BLaER1 treated with 17β-estradiol and CSF1 and Interleukin-3, amounts not matched to agents 10 nM and 100 nM (cell line): ENCODE data around the gene ASPSCR1.
"Not testable (repeated sequence)": the region's sequence is repeated elsewhere in the genome, so short reads cannot be mapped to it uniquely, and the experiment has no call there.

Experiments used
- H3K27ac ChIP-seq, 11 experiments: shearing (Covaris generic); formaldehyde crosslinking; 2 replicates each; pipeline ENCODE4 v1.8.1; 2022
- H3K27me3 ChIP-seq, 11 experiments: shearing (Covaris generic); formaldehyde crosslinking; 2 replicates each; pipeline ENCODE4 v1.8.1; 2022
- H3K36me3 ChIP-seq, 11 experiments: shearing (Covaris generic); formaldehyde crosslinking; 2 replicates each; pipeline ENCODE4 v1.8.1; 2022
- H3K4me1 ChIP-seq, 10 experiments: shearing (Covaris generic); formaldehyde crosslinking; 2 replicates each; pipeline ENCODE4 v1.8.1; 2022
- H3K4me2 ChIP-seq, 11 experiments: shearing (Covaris generic); formaldehyde crosslinking; 2 replicates each; pipeline ENCODE4 v1.8.1; 2022
- H3K4me3 ChIP-seq, 10 experiments: shearing (Covaris generic); formaldehyde crosslinking; 2 replicates each; pipeline ENCODE4 v1.8.1; 2022
- H3K9ac ChIP-seq, 11 experiments: shearing (Covaris generic); formaldehyde crosslinking; 2 replicates each; pipeline ENCODE4 v1.8.1; 2022
- H3K9me3 ChIP-seq, 11 experiments: shearing (Covaris generic); formaldehyde crosslinking; replicated peaks in 1 of 11; 2 replicates each; pipeline ENCODE4 v1.8.1; 2022
- H4K20me1 ChIP-seq, 11 experiments: shearing (Covaris generic); formaldehyde crosslinking; 2 replicates each; pipeline ENCODE4 v1.8.1; 2022
- Cebpa-rat ChIP-seq, 11 experiments: shearing (Covaris generic); IDR thresholded peaks; 2 replicates each; pipeline ENCODE4 v1.8.1; 2022

Gene ASPSCR1

GRCh38 chr17:82034371-82035011 lies 57.1 kb downstream of the ASPSCR1 start:
- peaks cover 0 to 20% (median 18%) of the 10 kb centered on the region in 11 experiments; a peak in 19 of 22 replicates for H3K27me3 ChIP-seq
- no peak overlapping the region for H3K9ac ChIP-seq
- H3K4me3 ChIP-seq: no peak overlapping the region
- no peak for TF ChIP-seq Cebpa-rat (IDR thresholded peaks at IDR 0.05)
- no peak overlapping the region for H3K27ac ChIP-seq
- no peaks in the 10 kb centered on the region for H3K9me3 ChIP-seq
- H3K36me3 ChIP-seq: peaks cover 0 to 11% (median 0%) of the 10 kb centered on the region in 11 experiments; a peak in 2 of 22 replicates
- peaks cover 53 to 66% (median 56%) of the 10 kb centered on the region in 10 experiments for H3K4me1 ChIP-seq
- peaks cover 0 to 54% (median 28%) of the 10 kb centered on the region in 11 experiments; a peak in 17 of 22 replicates for H4K20me1 ChIP-seq
- H3K4me2 ChIP-seq: peak overlapping the region in 9 of 11 experiments; percentile 8 to 100 (median 97); a peak in 8 of 22 replicates

- Histone ChIP-seq H3K4me1 (peaks cover 44 to 57% (median 48%) of the 10 kb centered on the region in 10 experiments), H3K4me2 (peak overlapping the region; percentile 90 to 100 (median 99); a peak in 19 of 22 replicates), H3K9ac (peak overlapping the region in 4 of 11 experiments; percentile 1 to 87 (median 56); a peak in 1 of 22 replicates), H3K4me3 (no peak overlapping the region), H3K36me3 (peaks cover 0 to 7% (median 0%) of the 10 kb centered on the region in 11 experiments; a peak in 1 of 22 replicates), H3K9me3 (no peaks in the 10 kb centered on the region), H3K27ac (no peak overlapping the region), H4K20me1 (peaks cover 0 to 45% (median 20%) of the 10 kb centered on the region in 11 experiments; a peak in 16 of 22 replicates), H3K27me3 (peaks cover 0 to 20% (median 18%) of the 10 kb centered on the region in 11 experiments; a peak in 19 of 22 replicates)
- TF ChIP-seq Cebpa-rat (IDR thresholded peaks at IDR 0.05): no peak
Observed at GRCh38 chr17:82035488-82035887, 58.1 kb downstream of the ASPSCR1 start.

- no peak for TF ChIP-seq Cebpa-rat (IDR thresholded peaks at IDR 0.05)
- Histone ChIP-seq H4K20me1 (peaks cover 0 to 45% (median 20%) of the 10 kb centered on the region in 11 experiments; a peak in 16 of 22 replicates), H3K4me2 (peak overlapping the region; percentile 90 to 100 (median 99)), H3K27ac (peak overlapping the region in 2 of 11 experiments; percentile 77 to 82; a peak in 2 of 22 replicates), H3K27me3 (peaks cover 0 to 20% (median 18%) of the 10 kb centered on the region in 11 experiments; a peak in 19 of 22 replicates), H3K9ac (peak overlapping the region; percentile 78 to 88 (median 83)), H3K9me3 (no peaks in the 10 kb centered on the region), H3K36me3 (peaks cover 0 to 7% (median 0%) of the 10 kb centered on the region in 11 experiments; a peak in 1 of 22 replicates), H3K4me1 (peaks cover 41 to 54% (median 49%) of the 10 kb centered on the region in 10 experiments), H3K4me3 (peak overlapping the region; percentile 59 to 79 (median 73))
Observed at GRCh38 chr17:82035956-82036633, 58.7 kb downstream of the ASPSCR1 start.

GRCh38 chr17:82036634-82037091 lies 59.2 kb downstream of the ASPSCR1 start:
- peaks cover 0 to 45% (median 20%) of the 10 kb centered on the region in 11 experiments; a peak in 16 of 22 replicates for H4K20me1 ChIP-seq
- H3K9me3 ChIP-seq: no peaks in the 10 kb centered on the region
- peak overlapping the region; percentile 59 to 79 (median 73) for H3K4me3 ChIP-seq
- peaks cover 0 to 7% (median 0%) of the 10 kb centered on the region in 11 experiments; a peak in 1 of 22 replicates for H3K36me3 ChIP-seq
- H3K9ac ChIP-seq: peak overlapping the region; percentile 78 to 88 (median 83)
- peaks cover 0 to 20% (median 18%) of the 10 kb centered on the region in 11 experiments; a peak in 19 of 22 replicates for H3K27me3 ChIP-seq
- peak overlapping the region; percentile 90 to 100 (median 99) for H3K4me2 ChIP-seq
- H3K4me1 ChIP-seq: peaks cover 39 to 58% (median 49%) of the 10 kb centered on the region in 10 experiments
- TF ChIP-seq Cebpa-rat (IDR thresholded peaks at IDR 0.05): no peak
- peak overlapping the region; percentile 52 to 85 (median 78); a peak in 21 of 22 replicates for H3K27ac ChIP-seq

DNA sequence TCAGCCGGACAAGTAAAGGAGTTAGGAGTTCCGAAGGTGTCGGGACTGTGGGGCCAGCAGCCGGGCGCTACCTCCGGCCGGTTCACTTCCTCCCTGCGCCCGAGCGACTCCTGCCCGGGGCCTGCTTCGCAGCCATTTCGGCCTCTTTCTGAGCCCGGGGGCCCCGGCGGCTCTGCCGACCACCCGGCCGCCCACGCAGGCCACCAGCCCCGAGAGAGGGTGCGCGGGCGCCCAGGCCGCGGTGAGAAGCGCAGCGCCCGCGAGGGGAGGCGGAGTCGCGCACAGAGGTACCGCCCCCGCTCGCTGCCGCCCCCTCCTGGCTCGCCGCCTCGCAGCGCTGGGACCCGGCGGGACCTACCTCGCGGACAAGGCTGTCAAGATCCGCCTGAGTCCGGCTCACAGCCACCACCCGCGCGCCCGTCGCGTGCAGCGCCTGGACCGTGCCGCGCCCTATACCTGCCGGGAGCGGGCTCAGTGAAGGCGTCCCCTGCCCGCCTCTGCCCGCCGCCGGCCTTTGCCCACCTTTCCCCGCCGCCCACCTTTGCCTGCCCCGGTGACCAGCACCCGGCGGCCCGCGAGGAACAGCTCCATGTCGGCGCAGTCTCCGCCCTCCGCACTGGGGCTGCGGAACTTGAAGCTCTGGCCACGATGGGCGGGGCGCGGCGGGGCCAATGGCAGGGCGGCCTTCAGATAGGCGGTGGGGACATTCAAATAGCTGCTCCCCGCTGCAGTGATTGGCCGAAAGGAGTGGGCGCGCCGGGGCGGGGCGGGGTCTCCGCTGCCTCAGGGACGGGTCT lies 59.9 kb downstream of the ASPSCR1 start, which contains the start of gene DCXR:
TSS of gene DCXR (minus strand) at position 606 of the 797 bp plus-strand sequence. CDS start at position 591, 15 bp downstream.
- H3K4me1 ChIP-seq: peaks cover 34 to 55% (median 44%) of the 10 kb centered on the region in 10 experiments
- no peak for TF ChIP-seq Cebpa-rat (IDR thresholded peaks at IDR 0.05)
- peaks cover 0 to 42% (median 20%) of the 10 kb centered on the region in 11 experiments; a peak in 16 of 22 replicates for H4K20me1 ChIP-seq
- peak within 1 kb of the TSS; percentile 59 to 79 (median 73) for H3K4me3 ChIP-seq
- peak within 1 kb of the TSS; percentile 52 to 85 (median 78); a peak in 21 of 22 replicates for H3K27ac ChIP-seq
- peak within 1 kb of the TSS; percentile 78 to 88 (median 83) for H3K9ac ChIP-seq
- H3K4me2 ChIP-seq: peak within 1 kb of the TSS; percentile 90 to 100 (median 99)
- peaks cover 0 to 15% (median 13%) of the 10 kb centered on the region in 11 experiments; a peak in 18 of 22 replicates for H3K27me3 ChIP-seq
- H3K36me3 ChIP-seq: peaks cover 0 to 7% (median 0%) of the 10 kb centered on the region in 11 experiments; a peak in 1 of 22 replicates
- no peaks in the 10 kb centered on the region for H3K9me3 ChIP-seq

DNA sequence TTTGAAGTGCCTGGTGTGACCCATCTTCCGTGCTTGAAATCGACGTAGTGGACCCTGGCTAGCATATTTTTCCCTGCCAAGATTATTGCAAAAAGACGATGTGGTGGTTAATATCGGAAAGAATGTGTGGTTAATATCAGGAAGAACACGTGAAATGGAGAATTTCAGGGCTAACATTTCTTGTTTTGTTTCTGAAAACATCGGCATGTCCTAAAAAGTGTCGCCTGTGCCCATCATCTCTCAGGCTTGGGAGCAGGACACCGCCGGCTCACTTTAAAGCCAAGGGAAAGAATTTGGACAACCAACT lies 60.4 kb downstream of the ASPSCR1 start:
- Histone ChIP-seq H3K4me3 (peak overlapping the region in 9 of 10 experiments; percentile 59 to 79 (median 73); a peak in 16 of 20 replicates), H4K20me1 (peaks cover 0 to 37% (median 20%) of the 10 kb centered on the region in 11 experiments; a peak in 16 of 22 replicates), H3K4me2 (peak overlapping the region; percentile 84 to 100 (median 99)), H3K27ac (peak overlapping the region in 1 of 11 experiments; percentile 46; a peak in 1 of 22 replicates), H3K9ac (peak overlapping the region in 7 of 11 experiments; percentile 22 to 86 (median 51); a peak in 7 of 22 replicates), H3K9me3 (no peaks in the 10 kb centered on the region), H3K27me3 (peaks cover 0 to 9% (median 8%) of the 10 kb centered on the region in 11 experiments; a peak in 15 of 22 replicates), H3K4me1 (peaks cover 28 to 51% (median 38%) of the 10 kb centered on the region in 10 experiments), H3K36me3 (peaks cover 0 to 7% (median 0%) of the 10 kb centered on the region in 11 experiments; a peak in 1 of 22 replicates)
- TF ChIP-seq Cebpa-rat (IDR thresholded peaks at IDR 0.05): no peak

GRCh38 chr17:82038796-82039409 lies 61.5 kb downstream of the ASPSCR1 start:
- H3K4me1 ChIP-seq: peaks cover 22 to 51% (median 31%) of the 10 kb centered on the region in 10 experiments
- H3K9ac ChIP-seq: not testable (repeated sequence)

More at GRCh38 chr17:82038796-82039409, 61.5 kb downstream of the ASPSCR1 start:
- peak overlapping the region in 4 of 11 experiments; percentile 4 to 100 (median 76); a peak in 4 of 22 replicates for H3K4me2 ChIP-seq
- H3K4me3 ChIP-seq, H3K36me3 ChIP-seq, H3K27ac ChIP-seq, H3K27me3 ChIP-seq, H3K9me3 ChIP-seq: not testable (repeated sequence)
- peaks cover 0 to 29% (median 20%) of the 10 kb centered on the region in 11 experiments; a peak in 15 of 22 replicates for H4K20me1 ChIP-seq
